ENCODE data around the gene MAN2A2. TPM values are rescaled to one million over a fixed set of nuclear protein-coding genes. Genes with fewer than 3 reads are reported as not detected.
A peak's percentile ranks its signal among the peaks of the same experiment; 100 is the strongest.

MAN2A2 gene
- total RNA-seq, 1 donor from 2014 or later = 51.4 TPM

GRCh38 chr15:90903733-90904536 lies 833 bp downstream of the MAN2A2 start:
- H3K36me3 Mint-ChIP-seq (ENCODE audit: low read depth) = peaks cover 23% of the 10 kb centered on the region

GRCh38 chr15:90904746-90905145 lies 1.6 kb downstream of the MAN2A2 start:
- H3K4me1 Mint-ChIP-seq (ENCODE audit: low read depth) = peaks cover 20% of the 10 kb centered on the region
- H3K27ac Mint-ChIP-seq (ENCODE audit: unreplicated experiment) = no peak overlapping the region
- no peak for TF ChIP-seq CTCF (IDR thresholded peaks at IDR 0.05)
- no peaks in the 10 kb centered on the region for H3K9me3 Mint-ChIP-seq (ENCODE audit: low read depth)
- H3K36me3 Mint-ChIP-seq (ENCODE audit: low read depth) = peaks cover 23% of the 10 kb centered on the region
- DNase-seq (ENCODE audit: low spot score) = no peak
- no peaks in the 10 kb centered on the region for H3K27me3 Mint-ChIP-seq (ENCODE audit: low read depth)
- no peak overlapping the region for H3K4me3 Mint-ChIP-seq (ENCODE audit: unreplicated experiment)

More at GRCh38 chr15:90903733-90904536, 833 bp downstream of the MAN2A2 start:
- Mint-ChIP-seq H3K4me1 (ENCODE audit: low read depth) (peaks cover 20% of the 10 kb centered on the region), H3K27me3 (ENCODE audit: low read depth) (no peaks in the 10 kb centered on the region), H3K4me3 (ENCODE audit: unreplicated experiment) (peak overlapping the region; percentile 74), H3K27ac (ENCODE audit: unreplicated experiment) (no peak overlapping the region), H3K9me3 (ENCODE audit: low read depth) (no peaks in the 10 kb centered on the region)
- TF ChIP-seq CTCF (IDR thresholded peaks at IDR 0.05) = no peak
- DNase-seq (ENCODE audit: low spot score) = no peak

GRCh38 chr15:90905306-90906180 lies 2.4 kb downstream of the MAN2A2 start:
- Mint-ChIP-seq H3K36me3 (ENCODE audit: low read depth) (peaks cover 26% of the 10 kb centered on the region), H3K9me3 (ENCODE audit: low read depth) (no peaks in the 10 kb centered on the region), H3K4me3 (ENCODE audit: unreplicated experiment) (no peak overlapping the region), H3K27ac (ENCODE audit: unreplicated experiment) (no peak overlapping the region), H3K27me3 (ENCODE audit: low read depth) (no peaks in the 10 kb centered on the region), H3K4me1 (ENCODE audit: low read depth) (peaks cover 20% of the 10 kb centered on the region)
- no peak for DNase-seq (ENCODE audit: low spot score)
- no peak for TF ChIP-seq CTCF (IDR thresholded peaks at IDR 0.05)

- H3K4me3 Mint-ChIP-seq (ENCODE audit: unreplicated experiment) = no peak overlapping the region
- no peak for DNase-seq (ENCODE audit: low spot score)
- H3K36me3 Mint-ChIP-seq (ENCODE audit: low read depth) = peaks cover 26% of the 10 kb centered on the region
- TF ChIP-seq CTCF (IDR thresholded peaks at IDR 0.05) = no peak
- no peak overlapping the region for H3K27ac Mint-ChIP-seq (ENCODE audit: unreplicated experiment)
- no peaks in the 10 kb centered on the region for H3K27me3 Mint-ChIP-seq (ENCODE audit: low read depth)
- H3K4me1 Mint-ChIP-seq (ENCODE audit: low read depth) = peaks cover 16% of the 10 kb centered on the region
- no peaks in the 10 kb centered on the region for H3K9me3 Mint-ChIP-seq (ENCODE audit: low read depth)
Measured at GRCh38 chr15:90906181-90906849, 3.2 kb downstream of the MAN2A2 start.
